Measurements from ENCODE around the gene PRIM2.

GRCh38 chr6:57328074-57328473 lies 10.6 kb downstream of the PRIM2 start:
- TF ChIP-seq POLR2A (IDR thresholded peaks at IDR 0.05) (no peak), CTCF (IDR thresholded peaks at IDR 0.05) (no peak)
